DLD1 (cell line): ENCODE results near the gene KNOP1.

Experiments
- in situ Hi-C: cut with HindIII; loops from 2 replicates; pipeline ENCODE4 v1.10.0; 2017; ENCODE audit warnings: low sequenced_read_pairs

Gene KNOP1

GRCh38 chr16:19708296-19709205, 9.5 kb downstream of the KNOP1 start:
- in situ Hi-C loops: no loop called here

- in situ Hi-C loops: no loop called here
Measured at GRCh38 chr16:19707569-19708295, 10.3 kb downstream of the KNOP1 start.

- in situ Hi-C loops: no loop called here
Measured at GRCh38 chr16:19706846-19707245, 11.2 kb downstream of the KNOP1 start.

GRCh38 chr16:19705843-19706242, 12.2 kb downstream of the KNOP1 start:
- in situ Hi-C loops: no loop called here

- in situ Hi-C loops: no loop called here
Measured at GRCh38 chr16:19705146-19705501, 12.9 kb downstream of the KNOP1 start.

- in situ Hi-C loops: no loop called here
Measured at GRCh38 chr16:19704321-19705145, 13.5 kb downstream of the KNOP1 start.

- in situ Hi-C loops: no loop called here
Measured at GRCh38 chr16:19703172-19703889, 14.7 kb downstream of the KNOP1 start.

- in situ Hi-C loops: no loop called here
Measured at GRCh38 chr16:19701091-19701490, 16.9 kb downstream of the KNOP1 start.

GRCh38 chr16:19700319-19700781, 17.7 kb downstream of the KNOP1 start:
- in situ Hi-C loops: no loop called here

GRCh38 chr16:19699472-19699871, 18.6 kb downstream of the KNOP1 start:
- in situ Hi-C loops: no loop called here

GRCh38 chr16:19698480-19699465, 19.3 kb downstream of the KNOP1 start:
- in situ Hi-C loops: no loop called here

GRCh38 chr16:19697756-19698318, 20.2 kb downstream of the KNOP1 start:
- in situ Hi-C loops: no loop called here

- in situ Hi-C loops: no loop called here
Measured at GRCh38 chr16:19696961-19697360, 21.1 kb downstream of the KNOP1 start.

GRCh38 chr16:19696328-19696727, 21.7 kb downstream of the KNOP1 start:
- in situ Hi-C loops: no loop called here

- in situ Hi-C loops: no loop called here
Measured at GRCh38 chr16:19694989-19695388, 23.0 kb downstream of the KNOP1 start.

GRCh38 chr16:19691161-19691711, 26.8 kb downstream of the KNOP1 start:
- in situ Hi-C loops: no loop called here

GRCh38 chr16:19690196-19690595, 27.8 kb downstream of the KNOP1 start:
- in situ Hi-C loops: no loop called here

- in situ Hi-C loops: no loop called here
Measured at GRCh38 chr16:19689342-19689741, 28.7 kb downstream of the KNOP1 start.
